Measurements from ENCODE around the gene PIK3CG.
"Not testable (repeated sequence)": the region's sequence is repeated elsewhere in the genome, so short reads cannot be mapped to it uniquely, and the experiment has no call there.

DNA sequence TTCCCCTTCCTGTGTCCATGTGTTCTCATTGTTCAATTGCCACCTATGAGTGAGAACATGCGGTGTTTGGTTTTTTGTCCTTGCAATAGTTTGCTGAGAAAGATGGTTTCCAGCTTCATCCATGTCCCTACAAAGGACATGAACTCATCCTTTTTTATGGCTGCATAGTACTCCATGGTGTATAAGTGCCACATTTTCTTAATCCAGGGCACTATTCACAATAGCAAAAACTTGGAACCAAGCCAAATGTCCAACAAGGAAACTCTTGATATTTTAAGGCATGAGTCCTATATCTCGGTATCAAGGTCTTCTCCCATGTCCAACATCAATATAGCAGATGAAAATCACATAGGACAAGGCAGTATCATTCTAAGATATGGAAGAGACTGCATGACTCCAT, 64.5 kb downstream of the PIK3CG start:
- TF ChIP-seq, protein P1, sequence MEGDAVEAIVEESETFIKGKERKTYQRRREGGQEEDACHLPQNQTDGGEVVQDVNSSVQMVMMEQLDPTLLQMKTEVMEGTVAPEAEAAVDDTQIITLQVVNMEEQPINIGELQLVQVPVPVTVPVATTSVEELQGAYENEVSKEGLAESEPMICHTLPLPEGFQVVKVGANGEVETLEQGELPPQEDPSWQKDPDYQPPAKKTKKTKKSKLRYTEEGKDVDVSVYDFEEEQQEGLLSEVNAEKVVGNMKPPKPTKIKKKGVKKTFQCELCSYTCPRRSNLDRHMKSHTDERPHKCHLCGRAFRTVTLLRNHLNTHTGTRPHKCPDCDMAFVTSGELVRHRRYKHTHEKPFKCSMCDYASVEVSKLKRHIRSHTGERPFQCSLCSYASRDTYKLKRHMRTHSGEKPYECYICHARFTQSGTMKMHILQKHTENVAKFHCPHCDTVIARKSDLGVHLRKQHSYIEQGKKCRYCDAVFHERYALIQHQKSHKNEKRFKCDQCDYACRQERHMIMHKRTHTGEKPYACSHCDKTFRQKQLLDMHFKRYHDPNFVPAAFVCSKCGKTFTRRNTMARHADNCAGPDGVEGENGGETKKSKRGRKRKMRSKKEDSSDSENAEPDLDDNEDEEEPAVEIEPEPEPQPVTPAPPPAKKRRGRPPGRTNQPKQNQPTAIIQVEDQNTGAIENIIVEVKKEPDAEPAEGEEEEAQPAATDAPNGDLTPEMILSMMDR (IDR thresholded peaks at IDR 0.05; ENCODE audit: low read length) = not testable (repeated sequence)
- TF ChIP-seq EZH2 (IDR thresholded peaks at IDR 0.05; ENCODE audit: borderline replicate concordance, low read length) = not testable (repeated sequence)
